Stimulated activated CD4-positive, alpha-beta T cell treated with anti-CD3 and anti-CD28 coated beads, Interleukin-1b, Interleukin-23, amount 100 ng/mL, for 48 hours (primary cell): ENCODE measurements around the gene TNIP3.
"Not testable (repeated sequence)": the region's sequence is repeated elsewhere in the genome, so short reads cannot be mapped to it uniquely, and the experiment has no call there.

Experiments
- DNase-seq: peaks from one replicate; pipeline ENCODE4 v3.0.0-alpha.2; 2020

TNIP3 gene

GRCh38 chr4:121176082-121176934 is 12.2 kb upstream of the TNIP3 start:
- DNase-seq, result no peak

- DNase-seq, result not testable (repeated sequence)
These were observed 7.4 kb upstream of the TNIP3 start for GRCh38 chr4:121171477-121171876.

GRCh38 chr4:121168446-121169281 is 4.5 kb upstream of the TNIP3 start:
- no peak for DNase-seq

GRCh38 chr4:121166976-121167375 is 2.9 kb upstream of the TNIP3 start:
- no peak for DNase-seq

- DNase-seq, result no peak
These were observed 1.1 kb upstream of the TNIP3 start for GRCh38 chr4:121165206-121165605.

- DNase-seq, result no peak
These were observed 7.0 kb downstream of the TNIP3 start for GRCh38 chr4:121156822-121157769.

GRCh38 chr4:121155893-121156292 is 8.2 kb downstream of the TNIP3 start:
- DNase-seq, result no peak

GRCh38 chr4:121154103-121154515 is 10.0 kb downstream of the TNIP3 start:
- no peak for DNase-seq

- no peak for DNase-seq
These were observed 12.2 kb downstream of the TNIP3 start for GRCh38 chr4:121151942-121152341.

- DNase-seq, result no peak
These were observed 13.6 kb downstream of the TNIP3 start for GRCh38 chr4:121150486-121150885.

GRCh38 chr4:121150003-121150402 is 14.1 kb downstream of the TNIP3 start:
- no peak for DNase-seq

- no peak for DNase-seq
These were observed 15.5 kb downstream of the TNIP3 start for GRCh38 chr4:121148621-121149020.

GRCh38 chr4:121148000-121148399 is 16.1 kb downstream of the TNIP3 start:
- DNase-seq, result no peak

- no peak for DNase-seq
These were observed 17.6 kb downstream of the TNIP3 start for GRCh38 chr4:121146530-121146929.

GRCh38 chr4:121145430-121145829 is 18.7 kb downstream of the TNIP3 start:
- DNase-seq, result no peak

GRCh38 chr4:121144021-121144420 is 20.1 kb downstream of the TNIP3 start:
- no peak for DNase-seq

GRCh38 chr4:121143131-121143530 is 21.0 kb downstream of the TNIP3 start:
- no peak for DNase-seq

GRCh38 chr4:121140716-121141460 is 23.2 kb downstream of the TNIP3 start:
- no peak for DNase-seq

GRCh38 chr4:121139533-121140222 is 24.4 kb downstream of the TNIP3 start:
- no peak for DNase-seq

- DNase-seq, result peak; percentile 53
These were observed 25.9 kb downstream of the TNIP3 start for GRCh38 chr4:121138039-121138825.

- no peak for DNase-seq
These were observed 33.8 kb downstream of the TNIP3 start for GRCh38 chr4:121130326-121130660.
